Trophoblast cell (in vitro differentiated cells and primary cell): ENCODE measurements around the gene DIAPH3.
"Not testable (repeated sequence)": the region's sequence is repeated elsewhere in the genome, so short reads cannot be mapped to it uniquely, and the experiment has no call there.

ENCODE experiments used
- DNase-seq, 2 donors: peaks; one replicate each; pipeline ENCODE4 v3.0.0-alpha.2; 2016
- H2AFZ ChIP-seq: 2 replicates; pipeline ENCODE4 v1.6.1; 2013; ENCODE audit warnings: low read length, moderate library complexity, mild to moderate bottlenecking; ENCODE audit not compliant: insufficient read depth, poor library complexity
- H2AK5ac ChIP-seq: 2 replicates; pipeline ENCODE4 v1.6.1; 2013; ENCODE audit warnings: mild to moderate bottlenecking, low read length
- H2BK120ac ChIP-seq: 2 replicates; pipeline ENCODE4 v1.6.1; 2013; ENCODE audit warnings: low read length, mild to moderate bottlenecking, moderate library complexity; ENCODE audit not compliant: insufficient read depth, poor library complexity
- H2BK12ac ChIP-seq: 2 replicates; pipeline ENCODE4 v1.6.1; 2013; ENCODE audit warnings: mild to moderate bottlenecking, low read length, moderate library complexity
- H2BK5ac ChIP-seq: 2 replicates; pipeline ENCODE4 v1.6.1; 2013; ENCODE audit warnings: low read length, low read depth, moderate library complexity, mild to moderate bottlenecking; ENCODE audit not compliant: poor library complexity
- H3K14ac ChIP-seq: 2 replicates; pipeline ENCODE4 v1.6.1; 2013; ENCODE audit warnings: mild to moderate bottlenecking, low read length
- H3K18ac ChIP-seq: 2 replicates; pipeline ENCODE4 v1.6.1; 2013; ENCODE audit warnings: mild to moderate bottlenecking, low read length
- H3K23ac ChIP-seq: 2 replicates; pipeline ENCODE4 v1.6.1; 2013; ENCODE audit warnings: low read length
- H3K27ac ChIP-seq: 2 replicates; pipeline ENCODE4 v1.5.1; 2013; ENCODE audit warnings: low read depth, mild to moderate bottlenecking, inconsistent platforms, low read length, moderate library complexity
- H3K27me3 ChIP-seq: 2 replicates; pipeline ENCODE4 v1.6.1; 2013; ENCODE audit warnings: inconsistent platforms, mild to moderate bottlenecking, low read length, moderate library complexity; ENCODE audit not compliant: insufficient read depth
- H3K36me3 ChIP-seq, 2 experiments: 1 replicate in 1 of 2; 2 replicates in 1 of 2; pipeline ENCODE4 v1.6.1; 2013; ENCODE audit warnings: low read length in 2 of 2, mild to moderate bottlenecking in 2 of 2, moderate library complexity in 1 of 2; ENCODE audit not compliant: insufficient read depth in 2 of 2, control insufficient read depth in 1 of 2
- H3K4ac ChIP-seq: 2 replicates; pipeline ENCODE4 v1.6.1; 2013; ENCODE audit warnings: low read depth, mild to moderate bottlenecking, low read length, moderate library complexity
- H3K4me1 ChIP-seq, 2 experiments: 1 replicate in 1 of 2; 2 replicates in 1 of 2; pipeline ENCODE4 v1.6.1; 2013; ENCODE audit warnings: low read length in 2 of 2, mild to moderate bottlenecking in 2 of 2, moderate library complexity in 1 of 2; ENCODE audit not compliant: insufficient read depth in 2 of 2, control insufficient read depth in 1 of 2
- H3K4me2 ChIP-seq: 2 replicates; pipeline ENCODE4 v1.6.1; 2013; ENCODE audit warnings: inconsistent platforms, mild to moderate bottlenecking, low read length, moderate library complexity
- H3K4me3 ChIP-seq: 2 replicates; pipeline ENCODE4 v1.5.1; 2013; ENCODE audit warnings: mild to moderate bottlenecking, low read depth, low read length, inconsistent platforms
- H3K79me1 ChIP-seq: one replicate; pipeline ENCODE4 v1.6.1; 2013; ENCODE audit warnings: low read length
- H3K79me2 ChIP-seq: 2 replicates; pipeline ENCODE4 v1.6.1; 2013; ENCODE audit warnings: low read length, mild to moderate bottlenecking; ENCODE audit not compliant: control insufficient read depth, insufficient read depth, poor library complexity
- H3K9ac ChIP-seq: 2 replicates; pipeline ENCODE4 v1.6.1; 2013; ENCODE audit warnings: mild to moderate bottlenecking, low read length
- H3K9me3 ChIP-seq: 2 replicates; pipeline ENCODE4 v1.6.1; 2013; ENCODE audit warnings: low read depth, mild to moderate bottlenecking, control low read depth, inconsistent platforms, low read length; ENCODE audit not compliant: insufficient read depth
- H4K12ac ChIP-seq: 2 replicates; pipeline ENCODE4 v1.6.1; 2013; ENCODE audit warnings: low read depth, mild to moderate bottlenecking, low read length, moderate library complexity
- H4K8ac ChIP-seq: 2 replicates; pipeline ENCODE4 v1.6.1; 2013; ENCODE audit warnings: low read depth, mild to moderate bottlenecking, low read length, moderate library complexity
- H4K91ac ChIP-seq: one replicate; pipeline ENCODE4 v1.6.1; 2013; ENCODE audit warnings: low read depth, mild to moderate bottlenecking, low read length, moderate library complexity
- WGBS: extraction: QIAGEN DNeasy Blood & Tissue Kit; methylation state at CpG from one replicate; pipeline ENCODE4 v1.1.7; 2013; ENCODE audit warnings: missing lambda C conversion rate; ENCODE audit not compliant: insufficient read length, insufficient coverage; ENCODE audit errors: extremely low coverage; 5-methylcytosine and 5-hydroxymethylcytosine counted together

Gene DIAPH3

GRCh38 chr13:60047918-60048317 lies 115.8 kb downstream of the DIAPH3 start:
- Histone ChIP-seq H3K4me2 (no peak overlapping the region), H2AK5ac (no peak overlapping the region), H2AFZ (no peak overlapping the region), H2BK12ac (no peak overlapping the region), H3K27ac (no peak overlapping the region), H4K8ac (no peak overlapping the region), H3K9ac (no peak overlapping the region), H3K4ac (no peak overlapping the region), H3K79me2 (no peaks in the 10 kb centered on the region), H4K12ac (no peak overlapping the region), H3K9me3 (no peaks in the 10 kb centered on the region), H2BK120ac (no peak overlapping the region), H3K79me1 (no peaks in the 10 kb centered on the region), H3K14ac (no peak overlapping the region), H3K4me1 (no peaks in the 10 kb centered on the region), H3K36me3 (no peaks in the 10 kb centered on the region), H2BK5ac (no peak overlapping the region), H3K18ac (no peak overlapping the region), H4K91ac (no peak overlapping the region), H3K4me3 (no peak overlapping the region), H3K27me3 (no peaks in the 10 kb centered on the region), H3K23ac (no peak overlapping the region)
- DNase-seq = no peak
- WGBS = no CpG with 5 or more reads among the region's 3 CpGs

GRCh38 chr13:60044321-60044720 lies 119.4 kb downstream of the DIAPH3 start:
- Histone ChIP-seq H3K9me3 (no peaks in the 10 kb centered on the region), H3K18ac (no peak overlapping the region), H3K9ac (no peak overlapping the region), H2BK12ac (no peak overlapping the region), H3K27me3 (no peaks in the 10 kb centered on the region), H4K12ac (no peak overlapping the region), H3K4me2 (no peak overlapping the region), H2BK5ac (no peak overlapping the region), H3K27ac (no peak overlapping the region), H4K8ac (no peak overlapping the region), H3K23ac (no peak overlapping the region), H3K4ac (no peak overlapping the region), H3K14ac (no peak overlapping the region), H3K4me1 (no peaks in the 10 kb centered on the region), H3K79me2 (no peaks in the 10 kb centered on the region), H3K79me1 (no peaks in the 10 kb centered on the region), H2AK5ac (no peak overlapping the region), H3K36me3 (peaks cover 0 to 2% of the 10 kb centered on the region in 2 experiments), H2BK120ac (no peak overlapping the region), H3K4me3 (no peak overlapping the region), H4K91ac (no peak overlapping the region), H2AFZ (no peak overlapping the region)
- DNase-seq = no peak
- WGBS = no CpG with 5 or more reads among the region's 4 CpGs

GRCh38 chr13:60043262-60043661 lies 120.5 kb downstream of the DIAPH3 start:
- no peak overlapping the region for H3K4ac ChIP-seq
- peaks cover 0 to 2% of the 10 kb centered on the region in 2 experiments for H3K36me3 ChIP-seq
- no peak overlapping the region for H4K8ac ChIP-seq
- H4K12ac ChIP-seq = no peak overlapping the region
- no peak overlapping the region for H2BK12ac ChIP-seq
- no peak overlapping the region for H2AK5ac ChIP-seq
- no peak overlapping the region for H3K14ac ChIP-seq
- H3K4me3 ChIP-seq = no peak overlapping the region
- H3K9me3 ChIP-seq = no peaks in the 10 kb centered on the region
- no peak overlapping the region for H2BK5ac ChIP-seq
- H3K9ac ChIP-seq = no peak overlapping the region
- H2BK120ac ChIP-seq = no peak overlapping the region
- H4K91ac ChIP-seq = no peak overlapping the region
- no peaks in the 10 kb centered on the region for H3K27me3 ChIP-seq
- no CpG with 5 or more reads among the region's 2 CpGs for WGBS
- no peak overlapping the region for H3K4me2 ChIP-seq
- no peak overlapping the region for H3K27ac ChIP-seq
- H3K18ac ChIP-seq = no peak overlapping the region
- H3K4me1 ChIP-seq = no peaks in the 10 kb centered on the region
- no peak overlapping the region for H3K23ac ChIP-seq
- no peaks in the 10 kb centered on the region for H3K79me2 ChIP-seq
- no peaks in the 10 kb centered on the region for H3K79me1 ChIP-seq
- DNase-seq = no peak
- no peak overlapping the region for H2AFZ ChIP-seq

- H3K79me2 ChIP-seq, DNase-seq, H4K8ac ChIP-seq: not testable (repeated sequence)
These were observed 123.1 kb downstream of the DIAPH3 start for GRCh38 chr13:60040668-60041067.

More at GRCh38 chr13:60040668-60041067, 123.1 kb downstream of the DIAPH3 start:
- H4K12ac ChIP-seq, H2AFZ ChIP-seq, H3K4me2 ChIP-seq, H4K91ac ChIP-seq, H3K4ac ChIP-seq, H3K9me3 ChIP-seq, H3K14ac ChIP-seq, H3K27me3 ChIP-seq, H3K4me1 ChIP-seq, H3K23ac ChIP-seq, H3K36me3 ChIP-seq, H2BK120ac ChIP-seq, H2BK5ac ChIP-seq, H3K4me3 ChIP-seq, H2BK12ac ChIP-seq, H3K27ac ChIP-seq, H3K18ac ChIP-seq, H3K79me1 ChIP-seq, H3K9ac ChIP-seq, H2AK5ac ChIP-seq: not testable (repeated sequence)
- no CpG with 5 or more reads among the region's 10 CpGs for WGBS
